A549 treated with dexamethasone at 1 μM for 4 hours (cell line): ENCODE results near the gene TMEM33. TPM values are rescaled to one million over a fixed set of nuclear protein-coding genes. Genes with fewer than 3 reads are reported as not detected.

ENCODE experiments used
- total RNA-seq: library from RNA; stranded (reverse); fragments of 200-300 nt; extraction: Qiagen RNA extraction; gene quantifications from 5 replicates; pipeline ENCODE4 v1.2.3, GENCODE V29; 2022

Gene TMEM33, protein sequence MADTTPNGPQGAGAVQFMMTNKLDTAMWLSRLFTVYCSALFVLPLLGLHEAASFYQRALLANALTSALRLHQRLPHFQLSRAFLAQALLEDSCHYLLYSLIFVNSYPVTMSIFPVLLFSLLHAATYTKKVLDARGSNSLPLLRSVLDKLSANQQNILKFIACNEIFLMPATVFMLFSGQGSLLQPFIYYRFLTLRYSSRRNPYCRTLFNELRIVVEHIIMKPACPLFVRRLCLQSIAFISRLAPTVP
- 28.0 to 57.3 TPM (median 52.0 TPM) in 5 replicates for total RNA-seq

DNA sequence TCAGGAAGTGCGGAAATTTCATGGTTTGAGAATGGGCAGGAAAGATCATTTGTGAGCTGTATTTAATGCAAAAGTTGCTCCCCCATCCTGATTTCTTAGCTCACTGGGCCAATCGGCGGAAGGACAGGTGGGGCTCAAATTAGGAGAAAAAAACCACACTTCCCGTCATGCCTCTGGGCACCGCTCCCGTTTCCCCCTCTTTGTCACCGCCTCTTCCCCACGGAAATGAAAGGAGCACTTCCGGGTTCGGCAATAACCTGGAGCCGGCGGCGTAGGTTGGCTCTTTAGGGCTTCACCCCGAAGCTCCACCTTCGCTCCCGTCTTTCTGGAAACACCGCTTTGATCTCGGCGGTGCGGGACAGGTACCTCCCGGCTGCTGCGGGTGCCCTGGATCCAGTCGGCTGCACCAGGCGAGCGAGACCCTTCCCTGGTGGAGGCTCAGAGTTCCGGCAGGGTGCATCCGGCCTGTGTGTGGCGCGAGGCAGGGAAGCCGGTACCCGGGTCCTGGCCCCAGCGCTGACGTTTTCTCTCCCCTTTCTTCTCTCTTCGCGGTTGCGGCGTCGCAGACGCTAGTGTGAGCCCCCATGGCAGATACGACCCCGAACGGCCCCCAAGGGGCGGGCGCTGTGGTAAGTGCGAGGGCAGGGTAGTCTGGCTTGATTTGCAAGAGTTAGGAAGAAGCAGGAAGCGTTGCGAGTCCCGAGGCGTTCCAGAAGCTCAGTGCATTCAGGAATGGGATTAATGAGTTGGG lies at the start of gene TMEM33:
TSS of gene TMEM33 (plus strand) at position 529 of the 751 bp plus-strand sequence. CDS start at position 585, 56 bp downstream.

DNA sequence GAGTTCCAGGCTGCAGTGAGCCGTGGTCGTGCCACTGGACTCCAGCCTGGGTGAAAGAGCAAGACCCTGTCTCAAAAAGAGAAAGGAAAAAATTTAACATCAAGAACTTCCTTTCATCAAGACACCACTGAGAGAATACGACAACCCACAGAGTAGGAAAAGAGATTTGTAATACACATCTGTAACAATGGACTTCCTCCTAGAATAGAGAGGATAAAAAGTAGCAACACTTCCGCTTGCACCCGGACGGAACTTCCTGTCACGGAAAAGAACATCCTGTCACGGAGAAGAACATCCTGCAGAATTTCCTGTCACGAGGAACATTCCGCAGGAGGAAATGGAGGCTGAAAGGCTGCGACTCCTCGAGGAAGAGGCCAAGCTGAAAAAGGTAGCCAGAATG lies 46.2 kb downstream of the TMEM33 start, which contains the start of gene DCAF4L1:
TSS of gene DCAF4L1 (plus strand) at position 301 of the 400 bp plus-strand sequence. CDS start at position 338, 37 bp downstream.

DNA sequence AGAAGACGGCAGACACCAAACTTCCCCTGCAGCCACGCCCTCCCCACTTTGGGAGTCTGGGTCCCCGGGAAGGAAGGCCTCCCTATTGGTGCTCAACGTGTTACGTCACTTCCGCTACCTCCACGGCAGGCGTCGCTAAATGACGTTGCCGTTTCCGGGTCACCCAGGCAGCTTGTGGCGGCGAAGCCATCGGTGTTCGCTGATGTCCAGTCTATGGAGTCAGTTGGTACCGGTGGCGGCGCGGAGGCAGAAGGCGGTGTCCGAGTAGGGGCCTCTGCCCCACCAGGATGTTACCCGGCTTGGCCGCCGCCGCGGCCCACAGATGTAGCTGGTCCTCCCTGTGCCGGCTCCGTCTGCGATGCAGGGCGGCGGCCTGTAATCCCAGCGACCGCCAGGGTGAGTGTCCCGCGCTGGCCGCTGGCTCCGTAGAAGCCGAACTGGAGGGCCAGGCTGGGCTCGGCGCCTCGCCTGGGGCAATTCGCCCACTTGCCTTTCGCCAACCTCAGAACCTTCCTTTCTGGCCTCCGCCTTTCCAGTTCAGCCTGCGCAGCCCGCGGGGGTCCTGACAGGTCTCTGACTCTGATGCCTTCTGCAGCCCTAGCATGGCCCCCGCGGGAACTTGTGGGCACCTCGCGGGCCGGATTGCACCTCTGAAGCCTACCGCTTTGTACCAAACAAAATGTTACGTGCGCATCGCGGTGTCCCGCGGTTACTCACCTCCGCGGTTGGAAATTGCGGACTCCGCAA lies 55.3 kb downstream of the TMEM33 start, which contains the start of gene SLC30A9:
TSS of gene SLC30A9 (plus strand) at position 166 of the 747 bp plus-strand sequence. CDS start at position 288, 122 bp downstream.

Other genes starting within 250 kb of the TMEM33 start
- gene PHOX2B, start 186.7 kb upstream of the TMEM33 start, total RNA-seq: 0.02 to 0.07 TPM in 2 of 5 replicates, not detected in the others
- 0.07 to 0.15 TPM (median 0.13 TPM) in 5 replicates for gene DCAF4L1, start 46.3 kb downstream of the TMEM33 start, total RNA-seq
- 26.4 to 34.5 TPM (median 32.4 TPM) in 5 replicates for gene SLC30A9, start 55.1 kb downstream of the TMEM33 start, total RNA-seq
- 0.01 to 0.07 TPM (median 0.01 TPM) in 4 of 5 replicates, not detected in the other for gene BEND4, start 217.2 kb downstream of the TMEM33 start, total RNA-seq